AG09319 (cell line): Measurements from ENCODE around the gene LCN6.
A peak's percentile ranks its signal among the peaks of the same experiment; 100 is the strongest.

Source experiments
- DNase-seq: peaks from one replicate; pipeline ENCODE4 v3.0.0-alpha.2; 2010; ENCODE audit warnings: low read depth; ENCODE audit errors: extremely low read depth
- CTCF ChIP-seq: IDR thresholded peaks from 2 replicates; pipeline ENCODE4 v1.5.1; 2011; ENCODE audit warnings: low read depth, mild to moderate bottlenecking, inconsistent platforms, low read length, moderate library complexity

LCN6 gene

DNA sequence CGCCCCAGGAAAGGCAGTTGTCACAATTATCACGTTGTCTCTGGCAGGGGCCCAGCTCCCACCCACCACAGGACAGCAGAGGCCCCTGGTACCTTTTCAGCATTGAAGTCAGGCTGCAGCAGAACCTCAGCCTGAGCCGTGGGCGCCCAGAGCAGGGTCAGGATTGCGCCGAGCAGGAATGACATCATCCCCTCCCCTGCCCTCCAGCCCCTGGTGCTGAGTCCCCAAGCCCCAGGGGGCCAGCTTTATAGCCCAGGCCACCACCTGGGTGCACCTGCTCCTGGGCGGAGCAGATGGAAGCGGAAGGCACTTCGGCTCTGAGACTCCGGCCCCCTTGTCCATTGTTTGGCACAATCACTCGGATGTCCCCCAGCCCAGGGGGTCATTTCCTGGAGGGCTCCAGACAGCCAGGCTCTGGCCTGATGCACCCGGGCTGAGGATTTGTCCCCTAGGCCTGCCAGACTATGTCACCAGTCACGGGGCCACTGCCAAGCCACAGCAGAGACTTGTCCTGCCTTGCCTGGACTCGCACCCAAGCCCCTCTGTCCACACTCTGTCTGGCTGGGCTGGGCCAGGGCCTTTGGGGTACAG is 16.1 kb upstream of the LCN6 start, which contains the start of gene LCN15:
LCN15 (minus strand) TSS at position 218 of the 591 bp plus-strand sequence; CDS start at position 188, 30 bp downstream.
- TF ChIP-seq CTCF = no peak
- DNase-seq = no peak

GRCh38 chr9:136763649-136764035 is 15.3 kb upstream of the LCN6 start:
- no peak for DNase-seq
- no peak for TF ChIP-seq CTCF

GRCh38 chr9:136762915-136763648 is 14.8 kb upstream of the LCN6 start:
- no peak for DNase-seq
- TF ChIP-seq CTCF = no peak

DNA sequence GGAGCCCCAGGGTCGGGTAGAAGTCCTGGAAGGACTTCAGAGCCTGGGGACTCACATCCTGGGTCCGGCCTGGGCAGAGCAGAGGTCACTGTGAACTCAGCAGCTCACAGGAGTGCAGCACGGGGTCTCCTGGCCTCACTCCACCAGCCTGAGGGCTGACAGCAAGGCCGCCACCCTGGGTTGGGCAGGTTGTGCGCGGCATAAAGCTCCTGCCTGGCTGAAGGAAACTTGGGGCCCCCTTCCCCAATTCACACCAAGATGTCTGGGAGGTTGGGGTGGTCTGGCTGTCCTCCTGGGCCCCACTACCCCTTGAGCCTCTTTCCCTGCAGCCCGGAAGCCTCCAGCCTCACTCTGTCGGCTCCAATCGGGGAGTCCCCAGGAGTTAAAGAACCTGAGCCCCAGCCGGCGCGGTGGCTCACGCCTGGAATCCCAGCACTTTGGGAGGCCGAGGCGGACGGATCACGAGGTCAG is 13.9 kb upstream of the LCN6 start:
- no peak for TF ChIP-seq CTCF
- no peak for DNase-seq

- no peak for TF ChIP-seq CTCF
- no peak for DNase-seq
Observed at GRCh38 chr9:136761545-136761981, 13.2 kb upstream of the LCN6 start.

GRCh38 chr9:136760834-136761544 is 12.7 kb upstream of the LCN6 start:
- peak; percentile 20 for DNase-seq

More at GRCh38 chr9:136760834-136761544, 12.7 kb upstream of the LCN6 start:
- peak; percentile 69 for TF ChIP-seq CTCF
